ENCODE measurements around the gene OSBPL3. TPM values are rescaled to one million over a fixed set of nuclear protein-coding genes. Genes with fewer than 3 reads are reported as not detected.

Gene OSBPL3
- total RNA-seq, 1 experiment from 2014 or later = 39.4 TPM

DNA sequence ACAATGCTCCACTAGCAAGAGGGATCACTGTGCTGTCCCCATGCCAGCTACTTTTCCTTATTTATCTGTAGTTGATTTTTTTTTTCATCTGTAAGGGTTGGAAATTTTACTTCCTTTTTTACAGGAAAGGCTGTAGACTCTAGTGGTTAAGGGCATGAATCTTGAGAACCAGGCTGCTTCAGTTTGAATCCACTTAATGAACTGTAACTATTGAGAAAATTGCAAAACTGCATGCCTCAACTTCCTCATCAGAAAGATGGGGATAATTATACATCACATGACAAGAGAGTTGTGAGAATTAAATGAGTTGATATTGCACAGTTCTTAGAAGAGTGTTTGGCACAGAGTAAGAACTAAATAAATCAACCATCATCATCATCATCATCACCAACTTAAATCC lies 116.4 kb downstream of the OSBPL3 start:
- DNase-seq (ENCODE audit: low read depth) = no peak

GRCh38 chr7:24862461-24862860 lies 117.5 kb downstream of the OSBPL3 start:
- no peak for DNase-seq (ENCODE audit: low read depth)

DNA sequence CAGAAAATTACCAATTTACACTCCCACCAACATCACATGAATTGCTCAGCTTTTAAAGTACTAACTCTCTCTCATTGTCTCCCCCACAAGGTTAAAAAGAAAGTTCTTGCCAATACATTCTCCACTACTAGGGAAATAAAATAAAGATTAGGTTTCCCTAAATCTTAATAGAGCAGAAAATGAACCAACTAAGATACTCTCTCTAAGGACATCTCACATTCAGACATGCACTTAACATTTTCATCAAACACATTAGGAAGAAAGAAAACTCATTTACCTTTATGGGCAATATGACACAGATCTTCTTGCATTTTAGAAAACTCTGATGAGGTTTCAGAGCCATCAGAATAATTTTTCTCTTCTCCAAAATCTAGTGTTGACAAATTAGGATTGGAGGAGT lies 118.6 kb downstream of the OSBPL3 start:
- DNase-seq (ENCODE audit: low read depth) = no peak

DNA sequence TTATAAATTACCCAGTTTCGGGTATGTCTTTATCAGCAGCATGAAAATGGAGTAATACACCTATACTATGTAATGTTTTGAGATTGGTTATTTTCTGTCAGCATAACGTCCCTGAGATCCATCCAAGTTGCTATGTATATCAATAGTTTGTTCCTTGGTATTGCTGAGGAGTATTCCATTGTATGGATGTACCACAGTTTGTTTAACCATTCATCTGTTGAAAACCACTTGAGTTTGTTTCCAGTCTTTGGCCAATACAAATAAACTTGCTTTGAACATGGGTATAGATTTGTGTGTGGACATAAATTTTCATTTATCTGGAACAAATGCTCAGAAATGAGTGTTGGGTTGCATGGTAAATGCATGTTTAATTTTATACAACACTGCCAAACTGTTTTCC lies 119.4 kb downstream of the OSBPL3 start:
- DNase-seq (ENCODE audit: low read depth) = no peak

- DNase-seq (ENCODE audit: low read depth) = no peak
These were observed 121.6 kb downstream of the OSBPL3 start for GRCh38 chr7:24858108-24858977.

DNA sequence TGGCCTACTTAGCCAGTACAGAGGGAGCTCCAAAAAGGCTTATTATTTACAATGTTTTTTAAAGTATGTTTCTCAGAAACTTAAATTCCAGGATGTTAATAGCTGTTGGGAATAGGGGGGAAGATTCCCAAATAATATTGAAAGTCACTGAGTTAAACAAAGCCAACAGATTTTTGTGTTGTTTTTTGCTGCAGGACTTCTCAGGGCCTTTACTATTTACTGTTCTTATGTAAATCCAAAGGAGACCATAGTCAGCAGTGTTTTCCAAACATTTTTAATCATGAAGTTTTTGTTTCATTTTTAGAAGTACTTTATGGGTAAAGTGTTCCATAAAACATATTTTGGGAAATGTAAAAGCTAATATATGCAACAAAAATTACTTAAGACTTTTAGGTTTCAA lies 122.4 kb downstream of the OSBPL3 start:
- no peak for DNase-seq (ENCODE audit: low read depth)

- no peak for DNase-seq (ENCODE audit: low read depth)
These were observed 125.1 kb downstream of the OSBPL3 start for GRCh38 chr7:24854866-24855265.

- peak; percentile 75 for DNase-seq (ENCODE audit: low read depth)
These were observed 128.2 kb downstream of the OSBPL3 start for GRCh38 chr7:24851786-24852185.

DNA sequence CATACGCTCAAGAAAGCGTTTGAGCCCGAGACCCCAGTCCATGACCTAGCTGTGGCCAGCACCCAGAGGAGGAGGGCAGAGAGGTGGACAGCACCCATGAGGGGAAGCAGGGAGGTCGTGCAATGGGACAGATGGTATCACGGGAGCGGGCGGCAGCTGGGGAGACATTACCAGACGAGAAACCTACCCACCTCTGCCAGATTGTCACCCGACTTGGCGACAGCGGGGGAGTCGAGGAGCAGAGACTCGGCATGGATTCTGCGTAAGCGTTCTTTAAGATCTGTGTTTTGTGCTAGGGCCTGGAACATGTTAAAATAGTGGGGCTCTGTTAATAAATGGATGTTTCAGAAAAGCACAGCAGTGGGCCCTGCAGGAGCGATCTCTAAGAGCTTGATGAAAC lies 131.1 kb downstream of the OSBPL3 start:
- DNase-seq (ENCODE audit: low read depth) = no peak

- DNase-seq (ENCODE audit: low read depth) = no peak
These were observed 132.2 kb downstream of the OSBPL3 start for GRCh38 chr7:24847754-24848153.

- DNase-seq (ENCODE audit: low read depth) = no peak
These were observed 136.1 kb downstream of the OSBPL3 start for GRCh38 chr7:24843821-24844434.

- DNase-seq (ENCODE audit: low read depth) = no peak
These were observed 137.3 kb downstream of the OSBPL3 start for GRCh38 chr7:24842449-24843241.

DNA sequence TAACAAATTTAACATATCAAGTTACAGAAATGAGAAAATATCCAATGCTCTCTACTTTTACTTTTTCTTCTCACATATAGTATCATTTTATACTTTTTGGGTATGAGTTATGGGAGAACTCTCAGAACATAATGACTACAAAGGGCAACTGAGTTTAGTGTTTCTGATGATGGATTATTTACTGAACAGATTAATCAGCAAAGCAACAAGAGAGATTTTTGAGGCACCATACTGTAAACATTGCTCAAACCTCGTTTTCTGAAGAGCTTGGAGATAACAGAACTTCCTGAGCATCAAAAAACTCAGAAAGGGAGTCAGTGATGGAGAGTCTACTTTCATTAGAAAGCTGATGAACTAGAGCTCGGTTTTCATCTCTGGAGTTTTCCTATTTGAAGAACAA lies 137.9 kb downstream of the OSBPL3 start:
- DNase-seq (ENCODE audit: low read depth) = no peak

DNA sequence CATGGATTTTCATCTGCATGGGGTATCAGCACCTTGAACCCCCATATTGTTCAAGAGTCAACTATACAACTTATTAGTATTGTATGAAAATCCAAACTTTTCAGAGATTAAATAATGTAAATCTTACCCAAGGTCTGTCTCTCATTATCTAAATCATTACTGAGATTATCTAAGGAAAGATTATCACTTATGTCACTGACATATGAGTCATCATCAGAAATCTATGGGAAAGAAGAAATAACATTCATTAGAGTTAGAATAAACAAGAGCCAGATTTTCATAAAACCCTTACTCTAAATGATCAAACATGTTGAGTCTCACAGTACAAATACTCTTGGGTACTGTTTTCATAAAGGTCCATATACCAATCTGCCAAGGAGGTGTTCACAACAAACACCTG lies 139.4 kb downstream of the OSBPL3 start:
- no peak for DNase-seq (ENCODE audit: low read depth)

DNA sequence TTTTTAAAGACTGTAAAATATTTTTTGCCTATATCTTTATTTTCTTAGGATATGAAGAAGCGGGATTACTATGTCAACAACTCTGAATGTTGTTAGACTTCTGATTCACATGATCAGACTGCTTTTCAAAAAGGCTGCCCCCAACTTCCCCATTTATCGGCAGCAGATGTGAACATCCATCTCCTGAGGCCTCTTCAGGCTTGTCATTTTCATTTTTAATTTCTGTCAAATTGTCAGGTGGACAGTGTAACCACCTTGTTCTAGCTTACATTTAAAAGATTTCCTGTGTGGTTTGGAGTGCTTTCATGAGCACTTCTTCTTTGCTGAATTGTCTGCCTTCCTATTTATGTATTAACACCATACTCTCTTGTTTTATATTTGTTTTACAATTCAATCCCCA lies 143.9 kb downstream of the OSBPL3 start:
- no peak for DNase-seq (ENCODE audit: low read depth)

- no peak for DNase-seq (ENCODE audit: low read depth)
These were observed 144.3 kb downstream of the OSBPL3 start for GRCh38 chr7:24835643-24836042.

DNA sequence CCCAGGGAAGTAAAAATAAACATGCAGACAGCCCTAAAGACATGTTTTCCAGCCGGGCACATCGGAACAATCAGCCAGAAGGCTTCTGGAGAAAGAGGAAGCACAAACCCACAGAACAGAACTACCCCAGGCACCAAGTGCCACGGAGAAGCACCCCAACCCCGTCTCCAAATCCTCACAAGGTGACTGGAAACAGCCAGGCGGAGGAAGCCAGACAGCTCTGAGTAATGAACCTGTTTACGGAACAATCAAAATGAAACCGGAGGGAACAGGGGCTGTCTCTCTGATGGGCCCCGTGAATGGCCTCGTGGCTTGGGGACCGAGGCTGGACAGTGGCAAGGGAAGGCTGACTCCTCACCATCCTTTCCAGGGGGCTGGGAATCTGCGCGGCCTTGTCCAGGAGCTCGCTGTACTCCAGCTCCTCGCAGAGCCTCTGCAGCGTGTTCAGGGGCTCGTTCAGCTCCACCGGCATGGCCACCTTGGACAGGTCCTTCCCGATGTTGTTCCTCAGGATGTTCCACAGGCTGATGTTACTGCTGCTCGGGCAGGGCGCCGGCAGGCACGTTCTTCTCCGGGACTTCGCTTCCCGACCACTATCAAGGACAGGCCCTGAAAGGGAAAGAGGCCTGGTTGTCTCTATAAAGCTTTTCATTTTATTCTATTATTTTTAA lies 145.7 kb downstream of the OSBPL3 start:
- DNase-seq (ENCODE audit: low read depth) = no peak

GRCh38 chr7:24833549-24833948 lies 146.4 kb downstream of the OSBPL3 start:
- DNase-seq (ENCODE audit: low read depth) = no peak

DNA sequence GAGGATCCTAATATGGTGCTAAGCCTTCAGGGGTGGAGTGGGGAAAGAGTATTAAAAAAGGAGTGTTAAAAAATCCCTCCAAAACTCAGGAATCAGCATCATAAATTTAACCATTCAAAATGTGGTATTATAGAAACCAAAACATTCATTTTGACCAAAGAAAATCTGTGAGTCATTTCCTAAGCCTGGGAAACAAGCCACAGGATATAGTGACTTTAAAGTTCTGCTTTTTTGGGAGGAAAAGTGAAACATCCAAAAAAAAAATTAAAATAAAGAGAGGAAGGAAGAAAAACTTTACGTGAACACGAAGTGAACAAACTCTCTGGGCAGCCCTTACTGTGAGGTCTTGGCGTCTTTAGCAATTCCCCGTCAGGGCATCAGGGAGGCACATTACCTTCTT lies 148.7 kb downstream of the OSBPL3 start:
- DNase-seq (ENCODE audit: low read depth) = peak; percentile 91

GRCh38 chr7:24830440-24831050 lies 149.4 kb downstream of the OSBPL3 start:
- no peak for DNase-seq (ENCODE audit: low read depth)

GRCh38 chr7:24829787-24830186 lies 150.2 kb downstream of the OSBPL3 start:
- DNase-seq (ENCODE audit: low read depth) = peak; percentile 52
